H4 (cell line): Measurements from ENCODE around the gene SOX30. TPM values are rescaled to one million over a fixed set of nuclear protein-coding genes. Genes with fewer than 3 reads are reported as not detected.

Experiments
- total RNA-seq: library from RNA; depleted of rRNA; stranded (reverse); fragments of >200 nt; shearing (Covaris generic); gene quantifications from 2 replicates; pipeline ENCODE4 v1.2.3, GENCODE V29; 2014; rRNA removed

SOX30 gene
- total RNA-seq, 1 experiment from 2014 or later: not detected

Other genes starting within 250 kb of the SOX30 start
- not detected in 2 replicates for gene NIPAL4, start 192.2 kb downstream of the SOX30 start, total RNA-seq
- 4.9 and 5.6 TPM in 2 replicates for gene ADAM19, start 76.7 kb downstream of the SOX30 start, total RNA-seq
- gene C5orf52, start 19.1 kb upstream of the SOX30 start, total RNA-seq: not detected in 2 replicates
- gene THG1L, start 79.0 kb upstream of the SOX30 start, total RNA-seq: 22.6 and 27.1 TPM in 2 replicates
- 2.0 and 2.4 TPM in 2 replicates for gene LSM11, start 91.3 kb upstream of the SOX30 start, total RNA-seq
- gene CLINT1, start 206.7 kb upstream of the SOX30 start, total RNA-seq: 30.5 and 43.3 TPM in 2 replicates